Measurements from ENCODE around the gene SLC26A1. TPM values are rescaled to one million over a fixed set of nuclear protein-coding genes. Genes with fewer than 3 reads are reported as not detected.

SLC26A1 gene
- total and polyA plus RNA-seq, 4 experiments from 2014 or later = 0.55 to 1.6 (median 0.81) TPM

- intact Hi-C loops (cut with micrococcal nuclease) = no loop called here
- Histone ChIP-seq H3K9me3 (ENCODE audit: control insufficient read depth in 1 of 2, low read length in 2 of 2) (no peaks in the 10 kb centered on the region), H3K27ac (ENCODE audit: low read depth, low read length) (no peak overlapping the region), H3K4me3 (ENCODE audit: low read length in 2 of 2) (no peak overlapping the region), H3K27me3 (ENCODE audit: insufficient read depth, low read length) (no peaks in the 10 kb centered on the region), H3K36me3 (ENCODE audit: insufficient read depth, low read length) (no peaks in the 10 kb centered on the region), H3K4me1 (ENCODE audit: insufficient read depth, low read length) (no peaks in the 10 kb centered on the region)
- Mint-ChIP-seq H3K36me3 (no peaks in the 10 kb centered on the region), H3K9me3 (no peaks in the 10 kb centered on the region), H3K4me1 (no peaks in the 10 kb centered on the region), H3K27ac (no peak overlapping the region), H3K27me3 (no peaks in the 10 kb centered on the region), H3K4me3 (no peak overlapping the region)
- no peak for DNase-seq
- POLR2A ChIA-PET (ENCODE audit: partially characterized antibody) = no interaction called here
- CTCF ChIA-PET (ENCODE audit: partially characterized antibody) = no interaction called here
Measured at GRCh38 chr4:1031956-1032795, 39.0 kb upstream of the SLC26A1 start.

GRCh38 chr4:1031346-1031745, 38.1 kb upstream of the SLC26A1 start:
- no peak overlapping the region for H3K27ac ChIP-seq (ENCODE audit: low read depth, low read length)
- POLR2A ChIA-PET (ENCODE audit: partially characterized antibody) = no interaction called here
- no peak overlapping the region for H3K27ac Mint-ChIP-seq
- no peak overlapping the region for H3K4me3 Mint-ChIP-seq
- CTCF ChIA-PET (ENCODE audit: partially characterized antibody) = no interaction called here
- H3K9me3 Mint-ChIP-seq = no peaks in the 10 kb centered on the region
- H3K4me1 ChIP-seq (ENCODE audit: insufficient read depth, low read length) = peaks cover under 1% of the 10 kb centered on the region
- no peaks in the 10 kb centered on the region for H3K9me3 ChIP-seq (ENCODE audit: control insufficient read depth in 1 of 2, low read length in 2 of 2)
- peaks cover 0 to 1% (median under 1%) of the 10 kb centered on the region in 4 donors for H3K4me1 Mint-ChIP-seq
- DNase-seq = no peak
- intact Hi-C loops (cut with micrococcal nuclease) = no loop called here
- no peaks in the 10 kb centered on the region for H3K36me3 Mint-ChIP-seq
- H3K27me3 Mint-ChIP-seq = no peaks in the 10 kb centered on the region
- H3K4me3 ChIP-seq (ENCODE audit: low read length in 2 of 2) = no peak overlapping the region
- no peaks in the 10 kb centered on the region for H3K27me3 ChIP-seq (ENCODE audit: insufficient read depth, low read length)
- no peaks in the 10 kb centered on the region for H3K36me3 ChIP-seq (ENCODE audit: insufficient read depth, low read length)

GRCh38 chr4:1030559-1030958, 37.4 kb upstream of the SLC26A1 start:
- Mint-ChIP-seq H3K27ac (no peak overlapping the region), H3K4me3 (no peak overlapping the region), H3K36me3 (no peaks in the 10 kb centered on the region), H3K9me3 (no peaks in the 10 kb centered on the region), H3K27me3 (no peaks in the 10 kb centered on the region), H3K4me1 (peaks cover 7 to 9% (median 8%) of the 10 kb centered on the region in 4 donors)
- Histone ChIP-seq H3K27ac (ENCODE audit: low read depth, low read length) (no peak overlapping the region), H3K9me3 (ENCODE audit: control insufficient read depth in 1 of 2, low read length in 2 of 2) (no peaks in the 10 kb centered on the region), H3K4me1 (ENCODE audit: insufficient read depth, low read length) (peaks cover 8% of the 10 kb centered on the region), H3K4me3 (ENCODE audit: low read length in 2 of 2) (no peak overlapping the region), H3K27me3 (ENCODE audit: insufficient read depth, low read length) (no peaks in the 10 kb centered on the region), H3K36me3 (ENCODE audit: insufficient read depth, low read length) (no peaks in the 10 kb centered on the region)
- POLR2A ChIA-PET (ENCODE audit: partially characterized antibody) = no interaction called here
- CTCF ChIA-PET (ENCODE audit: partially characterized antibody) = no interaction called here
- intact Hi-C loops (cut with micrococcal nuclease) = no loop called here
- DNase-seq = no peak

- no peaks in the 10 kb centered on the region for H3K9me3 Mint-ChIP-seq
- no peak for DNase-seq
- H3K36me3 ChIP-seq (ENCODE audit: insufficient read depth, low read length) = no peaks in the 10 kb centered on the region
- H3K27me3 Mint-ChIP-seq = no peaks in the 10 kb centered on the region
- H3K4me1 Mint-ChIP-seq = peaks cover 9 to 12% (median 11%) of the 10 kb centered on the region in 4 donors
- no peak overlapping the region for H3K4me3 Mint-ChIP-seq
- H3K27ac Mint-ChIP-seq = no peak overlapping the region
- H3K36me3 Mint-ChIP-seq = peaks cover 4% of the 10 kb centered on the region in 2 donors
- H3K9me3 ChIP-seq (ENCODE audit: control insufficient read depth in 1 of 2, low read length in 2 of 2) = no peaks in the 10 kb centered on the region
- no peak overlapping the region for H3K4me3 ChIP-seq (ENCODE audit: low read length in 2 of 2)
- intact Hi-C loops (cut with micrococcal nuclease) = no loop called here
- no peaks in the 10 kb centered on the region for H3K27me3 ChIP-seq (ENCODE audit: insufficient read depth, low read length)
- no peak overlapping the region for H3K27ac ChIP-seq (ENCODE audit: low read depth, low read length)
- ChIA-PET CTCF (ENCODE audit: partially characterized antibody) (no interaction called here), POLR2A (ENCODE audit: partially characterized antibody) (no interaction called here)
- H3K4me1 ChIP-seq (ENCODE audit: insufficient read depth, low read length) = peaks cover 8% of the 10 kb centered on the region
Measured at GRCh38 chr4:1030031-1030430, 36.8 kb upstream of the SLC26A1 start.

GRCh38 chr4:1029529-1029928, 36.3 kb upstream of the SLC26A1 start:
- H3K27ac ChIP-seq (ENCODE audit: low read depth, low read length) = no peak overlapping the region
- no peaks in the 10 kb centered on the region for H3K36me3 ChIP-seq (ENCODE audit: insufficient read depth, low read length)
- no peaks in the 10 kb centered on the region for H3K27me3 ChIP-seq (ENCODE audit: insufficient read depth, low read length)
- CTCF ChIA-PET (ENCODE audit: partially characterized antibody) = no interaction called here
- Mint-ChIP-seq H3K9me3 (no peaks in the 10 kb centered on the region), H3K4me3 (no peak overlapping the region), H3K27me3 (no peaks in the 10 kb centered on the region), H3K27ac (no peak overlapping the region), H3K36me3 (peaks cover 4 to 5% of the 10 kb centered on the region in 2 donors), H3K4me1 (peaks cover 9 to 13% (median 11%) of the 10 kb centered on the region in 4 donors)
- no peak overlapping the region for H3K4me3 ChIP-seq (ENCODE audit: low read length in 2 of 2)
- intact Hi-C loops (cut with micrococcal nuclease) = no loop called here
- H3K4me1 ChIP-seq (ENCODE audit: insufficient read depth, low read length) = peaks cover 8% of the 10 kb centered on the region
- POLR2A ChIA-PET (ENCODE audit: partially characterized antibody) = no interaction called here
- no peaks in the 10 kb centered on the region for H3K9me3 ChIP-seq (ENCODE audit: control insufficient read depth in 1 of 2, low read length in 2 of 2)
- DNase-seq = no peak

- intact Hi-C loops (cut with micrococcal nuclease) = no loop called here
- ChIA-PET POLR2A (ENCODE audit: partially characterized antibody) (no interaction called here), CTCF (ENCODE audit: partially characterized antibody) (no interaction called here)
- Mint-ChIP-seq H3K27ac (no peak overlapping the region), H3K4me3 (no peak overlapping the region), H3K27me3 (no peaks in the 10 kb centered on the region), H3K9me3 (no peaks in the 10 kb centered on the region), H3K36me3 (peaks cover 4 to 5% of the 10 kb centered on the region in 2 donors), H3K4me1 (peaks cover 9 to 13% (median 11%) of the 10 kb centered on the region in 4 donors)
- H3K27ac ChIP-seq (ENCODE audit: low read depth, low read length) = no peak overlapping the region
- H3K27me3 ChIP-seq (ENCODE audit: insufficient read depth, low read length) = no peaks in the 10 kb centered on the region
- peaks cover 8% of the 10 kb centered on the region for H3K4me1 ChIP-seq (ENCODE audit: insufficient read depth, low read length)
- no peak for DNase-seq
- H3K9me3 ChIP-seq (ENCODE audit: control insufficient read depth in 1 of 2, low read length in 2 of 2) = no peaks in the 10 kb centered on the region
- no peaks in the 10 kb centered on the region for H3K36me3 ChIP-seq (ENCODE audit: insufficient read depth, low read length)
- no peak overlapping the region for H3K4me3 ChIP-seq (ENCODE audit: low read length in 2 of 2)
Measured at GRCh38 chr4:1028574-1029220, 35.5 kb upstream of the SLC26A1 start.

GRCh38 chr4:1027915-1028238, 34.7 kb upstream of the SLC26A1 start:
- no peaks in the 10 kb centered on the region for H3K9me3 ChIP-seq (ENCODE audit: control insufficient read depth in 1 of 2, low read length in 2 of 2)
- no peaks in the 10 kb centered on the region for H3K27me3 Mint-ChIP-seq
- intact Hi-C loops (cut with micrococcal nuclease) = no loop called here
- ChIA-PET POLR2A (ENCODE audit: partially characterized antibody) (no interaction called here), CTCF (ENCODE audit: partially characterized antibody) (no interaction called here)
- no peak overlapping the region for H3K4me3 ChIP-seq (ENCODE audit: low read length in 2 of 2)
- peaks cover 9 to 13% (median 11%) of the 10 kb centered on the region in 4 donors for H3K4me1 Mint-ChIP-seq
- no peaks in the 10 kb centered on the region for H3K36me3 ChIP-seq (ENCODE audit: insufficient read depth, low read length)
- no peak overlapping the region for H3K27ac Mint-ChIP-seq
- no peak for DNase-seq
- H3K27me3 ChIP-seq (ENCODE audit: insufficient read depth, low read length) = no peaks in the 10 kb centered on the region
- no peak overlapping the region for H3K27ac ChIP-seq (ENCODE audit: low read depth, low read length)
- H3K4me3 Mint-ChIP-seq = no peak overlapping the region
- H3K36me3 Mint-ChIP-seq = peaks cover 4 to 5% of the 10 kb centered on the region in 2 donors
- peaks cover 8% of the 10 kb centered on the region for H3K4me1 ChIP-seq (ENCODE audit: insufficient read depth, low read length)
- H3K9me3 Mint-ChIP-seq = no peaks in the 10 kb centered on the region

All from CD4-positive, alpha-beta memory T cell (primary cell).